Stimulated activated CD4-positive, alpha-beta T cell treated with anti-CD3 and anti-CD28 coated beads, TNF-alpha, amount 100 ng/mL, for 4 hours (primary cell): ENCODE measurements around the gene HSPB8.

Experiments
- DNase-seq, 3 experiments: peaks; one replicate each; pipeline ENCODE4 v3.0.0-alpha.2; 2020; ENCODE audit warnings: low read depth in 3 of 3

Gene HSPB8

GRCh38 chr12:119178544-119179334 lies at the start of gene HSPB8:
Gene HSPB8 (plus strand): TSS chr12:119178931. CDS start chr12:119179313, 382 bp downstream.
- DNase-seq = no peak

GRCh38 chr12:119129827-119130434 lies 48.8 kb upstream of the HSPB8 start:
- no peak for DNase-seq

DNA sequence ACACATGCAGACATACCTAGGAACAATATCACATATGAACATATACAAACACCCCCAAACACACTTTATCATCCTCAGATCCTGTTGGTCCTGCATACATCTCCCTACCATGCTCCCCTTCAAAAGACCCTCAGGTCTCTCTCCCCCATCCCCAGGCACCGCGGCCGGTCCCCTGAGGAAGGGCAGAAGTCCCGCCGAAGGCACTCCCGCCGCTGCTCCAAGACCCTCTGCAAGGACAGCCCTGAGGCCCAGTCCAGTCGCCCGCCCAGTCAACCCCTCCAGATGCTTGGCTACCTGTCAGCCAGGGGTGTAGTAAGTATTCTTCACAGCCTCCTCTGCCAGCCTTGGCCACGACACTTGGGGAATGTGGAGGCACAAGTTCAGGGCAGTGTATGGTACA lies 48.2 kb upstream of the HSPB8 start:
- no peak for DNase-seq

- no peak for DNase-seq
Observed at GRCh38 chr12:119134284-119135072, 44.3 kb upstream of the HSPB8 start.

- no peak for DNase-seq
Observed at GRCh38 chr12:119136811-119137410, 41.8 kb upstream of the HSPB8 start.

- no peak for DNase-seq
Observed at GRCh38 chr12:119139448-119139847, 39.3 kb upstream of the HSPB8 start.

- DNase-seq = no peak
Observed at GRCh38 chr12:119145367-119145766, 33.4 kb upstream of the HSPB8 start.

GRCh38 chr12:119147847-119148448 lies 30.8 kb upstream of the HSPB8 start:
- no peak for DNase-seq

DNA sequence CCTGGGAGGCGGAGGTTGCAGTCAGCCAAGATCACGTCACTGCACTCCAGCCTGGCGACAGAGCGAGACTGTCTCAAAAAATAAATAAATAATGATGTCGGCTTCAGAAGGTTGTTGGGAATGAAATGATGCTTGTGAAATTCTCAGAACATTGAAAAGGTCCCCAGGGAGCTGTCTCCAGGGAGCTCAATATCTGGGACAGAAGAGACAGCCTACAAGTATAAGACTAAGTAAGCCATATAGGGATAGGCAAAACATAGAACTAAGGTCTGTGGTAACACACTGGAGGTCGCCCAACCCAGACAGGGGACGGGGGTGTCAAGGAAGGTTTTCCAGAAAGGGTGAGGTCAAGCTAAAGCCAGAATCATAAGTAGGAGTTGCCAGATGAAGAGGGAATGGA lies 29.5 kb upstream of the HSPB8 start:
- DNase-seq = no peak

GRCh38 chr12:119151445-119152026 lies 27.2 kb upstream of the HSPB8 start:
- no peak for DNase-seq

DNA sequence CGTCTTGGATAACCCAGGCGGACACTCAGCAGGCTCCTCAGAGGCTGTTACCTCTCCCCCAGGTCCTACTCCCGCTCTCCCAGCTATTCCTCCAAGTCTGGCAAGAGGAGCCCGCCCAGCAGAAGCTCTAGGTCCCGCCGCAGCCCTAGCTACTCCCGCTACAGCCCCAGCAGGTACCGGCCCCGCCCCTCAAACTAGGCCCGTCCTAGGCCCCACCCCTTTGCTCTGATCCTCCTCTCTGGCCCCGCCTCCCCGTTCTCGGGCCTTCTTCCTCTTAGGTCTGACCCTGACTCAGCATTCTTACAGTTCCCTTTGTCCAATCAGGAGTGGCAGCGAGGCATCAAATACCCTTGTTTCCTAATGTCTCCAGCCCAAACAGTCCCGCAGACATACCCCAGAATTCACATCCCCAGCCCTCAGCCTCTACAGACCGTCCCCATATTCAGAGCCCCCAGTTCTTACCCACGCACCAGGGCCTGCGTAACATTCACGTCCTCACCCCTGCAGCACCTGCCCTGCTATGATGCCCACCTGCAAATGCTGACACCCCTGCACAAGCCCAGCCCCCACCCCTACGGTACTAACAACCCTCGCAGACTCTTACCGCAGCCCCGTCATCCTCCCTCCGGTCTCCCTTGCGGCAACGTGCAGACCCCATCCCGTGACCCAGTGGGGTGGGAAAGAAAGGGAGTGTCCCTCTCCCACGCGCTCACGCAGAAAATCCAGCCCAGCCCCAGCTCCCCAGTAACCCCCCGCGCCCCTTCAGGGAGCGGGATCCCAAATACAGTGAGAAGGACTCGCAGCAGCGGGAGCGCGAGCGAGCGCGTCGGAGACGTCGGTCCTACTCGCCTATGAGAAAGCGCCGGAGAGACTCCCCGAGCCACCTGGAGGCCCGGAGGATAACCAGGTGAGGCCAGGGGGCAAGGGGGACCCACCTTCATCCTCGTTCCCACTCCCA lies 25.0 kb upstream of the HSPB8 start:
- no peak for DNase-seq

DNA sequence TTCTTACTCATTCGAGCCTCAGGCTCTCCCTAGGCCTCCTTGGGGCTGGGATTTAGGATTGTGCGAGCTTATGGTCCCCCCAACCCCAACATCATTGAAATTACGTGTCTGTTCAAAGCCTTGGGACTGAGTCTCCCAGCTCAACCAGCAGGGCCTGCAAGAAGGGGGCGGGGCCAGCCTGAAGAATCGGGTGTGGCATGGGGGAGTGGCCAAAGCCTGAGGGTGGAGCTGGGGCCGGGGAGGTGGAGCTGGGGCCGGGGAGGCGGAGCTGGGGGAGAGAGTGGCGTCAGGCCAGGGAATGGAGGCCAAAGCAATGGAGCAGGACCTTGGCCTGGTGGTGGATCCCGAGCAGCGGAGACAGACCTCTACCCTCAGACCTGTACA lies 24.3 kb upstream of the HSPB8 start:
- DNase-seq = no peak

GRCh38 chr12:119156401-119157044 lies 22.2 kb upstream of the HSPB8 start:
- DNase-seq = no peak

GRCh38 chr12:119157528-119157927 lies 21.2 kb upstream of the HSPB8 start:
- no peak for DNase-seq

DNA sequence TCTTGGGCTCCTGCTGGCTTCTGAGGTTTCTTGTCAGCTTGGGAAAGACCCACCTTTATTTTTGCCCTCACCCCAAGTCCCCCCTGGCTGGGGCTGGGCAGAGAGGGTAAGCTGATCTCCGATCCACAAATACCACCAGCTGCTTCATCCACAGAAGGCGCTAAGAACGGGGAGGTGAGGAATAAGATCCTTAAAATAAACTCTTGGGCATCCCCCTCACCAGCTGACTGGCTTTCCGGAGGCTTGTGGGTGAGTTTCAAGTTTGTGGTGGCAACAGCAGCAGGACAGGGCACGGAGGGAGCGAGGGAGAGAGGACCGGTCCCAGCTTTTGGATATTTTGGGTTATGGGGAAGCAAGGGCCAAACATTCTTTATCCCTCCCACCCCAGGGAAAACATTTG lies 20.8 kb upstream of the HSPB8 start:
- no peak for DNase-seq

DNA sequence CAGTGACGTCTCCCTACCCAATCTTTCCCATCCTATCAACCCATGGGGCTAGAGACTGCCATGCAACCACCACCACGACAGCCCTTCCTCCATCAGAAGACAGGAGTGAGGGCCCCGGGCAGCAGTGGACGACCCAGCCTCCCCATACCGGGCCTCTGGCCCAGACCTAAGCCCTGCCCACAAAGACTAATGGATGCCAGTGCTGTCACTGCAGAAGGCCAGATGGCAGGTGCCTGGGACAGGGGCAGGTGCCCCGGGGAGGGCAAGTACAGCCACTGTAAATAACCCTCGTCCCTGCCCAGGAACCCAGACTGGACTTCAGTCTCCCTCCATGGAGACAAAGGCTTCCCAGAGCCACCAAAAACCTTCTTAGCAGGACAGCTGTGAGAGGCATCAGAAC lies 20.3 kb upstream of the HSPB8 start:
- DNase-seq = no peak

- no peak for DNase-seq
Observed at GRCh38 chr12:119159844-119160243, 18.9 kb upstream of the HSPB8 start.

- DNase-seq = no peak
Observed at GRCh38 chr12:119167902-119168301, 10.8 kb upstream of the HSPB8 start.

- DNase-seq = no peak
Observed at GRCh38 chr12:119168721-119169120, 10.0 kb upstream of the HSPB8 start.

DNA sequence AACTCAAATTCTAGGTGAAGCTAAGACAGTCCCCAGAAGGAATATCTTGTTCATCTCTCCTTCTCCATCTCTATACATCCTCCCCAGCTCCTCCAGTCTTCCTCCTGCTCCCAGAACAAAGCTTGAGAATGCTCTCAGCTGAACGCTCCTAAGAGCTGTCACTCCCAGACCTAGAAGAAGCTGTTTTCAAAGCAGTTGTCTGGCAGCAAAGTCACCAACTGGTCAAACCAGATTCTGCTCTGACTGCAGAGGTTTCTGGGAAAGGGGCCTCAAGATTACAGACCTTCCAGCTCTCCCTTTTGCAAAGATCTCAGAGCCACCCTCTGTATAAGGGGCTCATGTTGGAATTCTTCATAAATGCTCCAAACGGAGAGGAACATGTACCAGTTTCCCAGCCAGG lies 9.6 kb upstream of the HSPB8 start:
- no peak for DNase-seq
